GM18909 (cell line): ENCODE data around the gene HMG20A.

ENCODE experiments used
- ATAC-seq: cut with Tn5 transposase; IDR thresholded peaks from one replicate; pipeline ENCODE4 v1.9.1; 2021; ENCODE audit warnings: mild to moderate bottlenecking; ENCODE audit not compliant: unreplicated experiment, poor library complexity

HMG20A gene

GRCh38 chr15:77495838-77496596 lies 75.3 kb downstream of the HMG20A start:
- no peak for ATAC-seq

- no peak for ATAC-seq
Measured at GRCh38 chr15:77496715-77497109, 76.0 kb downstream of the HMG20A start.

DNA sequence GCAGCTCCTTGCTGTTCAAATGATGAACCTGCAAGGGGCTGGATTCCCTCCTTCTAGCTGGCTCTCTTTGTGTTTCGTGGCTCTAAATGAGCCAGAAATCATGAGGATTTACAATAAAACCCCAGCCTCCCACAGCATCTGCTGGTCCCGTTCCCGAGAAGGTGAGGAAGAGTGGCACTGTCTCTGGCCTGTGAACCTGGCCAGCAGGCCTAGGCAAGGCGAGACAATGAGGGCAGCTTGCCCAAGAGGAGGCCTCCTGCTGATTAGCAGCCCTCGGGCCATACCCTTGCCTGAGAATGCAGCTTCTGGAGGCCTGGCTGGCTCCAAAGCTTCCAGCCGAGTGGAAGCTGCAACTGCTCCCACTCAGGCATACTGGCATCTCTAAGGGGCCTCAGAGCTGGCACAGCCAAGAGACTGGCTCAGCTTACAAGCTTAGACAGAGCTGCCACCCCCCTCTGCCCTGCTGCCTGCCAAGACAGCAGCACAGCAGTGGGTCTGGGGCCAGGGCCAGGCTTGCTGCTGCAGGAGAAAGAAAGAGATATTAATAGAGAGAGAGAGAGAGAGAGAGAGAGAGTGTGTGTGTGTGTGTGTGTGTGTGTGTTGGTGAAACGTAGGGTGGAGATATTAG lies 76.5 kb downstream of the HMG20A start:
- no peak for ATAC-seq

GRCh38 chr15:77497942-77498361 lies 77.3 kb downstream of the HMG20A start:
- ATAC-seq = no peak

GRCh38 chr15:77499087-77499760 lies 78.5 kb downstream of the HMG20A start:
- no peak for ATAC-seq

DNA sequence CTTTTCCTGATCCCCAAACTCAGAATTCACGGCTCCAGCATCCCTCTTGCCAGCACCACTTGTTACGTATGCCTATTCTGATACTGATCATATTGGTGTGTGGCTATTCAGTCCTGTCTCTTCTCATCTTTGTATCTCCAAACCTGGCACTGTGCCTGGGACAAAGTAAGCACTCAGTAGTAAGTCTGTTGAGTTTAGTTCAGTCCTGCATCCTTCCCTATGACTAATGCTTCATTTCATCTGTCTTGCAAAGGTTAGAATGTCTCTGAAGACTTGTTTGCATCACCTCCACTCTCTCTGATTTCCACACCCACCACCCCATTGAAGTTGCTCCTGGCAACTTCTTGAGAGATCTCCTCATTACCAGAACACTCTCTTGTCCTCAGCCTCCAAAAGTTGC lies 80.3 kb downstream of the HMG20A start:
- ATAC-seq = no peak

DNA sequence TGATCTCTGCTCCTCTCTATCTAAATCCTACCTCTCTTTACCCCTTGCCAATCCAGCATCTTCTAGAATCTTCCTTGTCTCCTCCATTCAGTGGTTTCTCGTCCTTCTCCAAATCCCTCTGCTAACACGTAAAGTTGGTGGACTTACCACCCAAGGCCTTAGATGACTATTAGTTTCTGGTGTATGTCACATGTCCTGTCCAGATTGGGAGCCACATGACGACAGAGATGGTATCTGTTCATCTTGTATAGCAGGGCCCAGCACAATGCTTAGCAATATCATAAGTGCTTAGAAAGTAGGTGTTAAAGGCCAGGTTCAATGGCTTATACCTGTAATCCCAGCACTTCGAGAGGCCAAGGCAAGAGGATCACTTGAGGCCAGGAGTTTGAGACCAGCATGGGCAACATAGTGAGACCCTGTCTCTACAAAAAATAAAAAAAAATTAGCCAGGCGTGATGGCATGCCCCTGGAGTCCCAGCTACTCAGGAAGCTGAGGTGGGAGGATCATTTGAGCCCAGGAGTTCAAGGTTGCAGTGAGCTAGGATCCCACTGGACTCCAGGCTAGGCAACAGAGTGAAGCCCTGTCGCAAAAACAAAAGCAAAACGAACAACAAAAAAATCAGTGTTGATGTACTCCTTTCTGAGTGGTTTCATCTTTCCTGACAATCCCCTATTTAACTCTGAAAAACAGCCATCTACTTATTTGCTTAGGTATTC lies 81.8 kb downstream of the HMG20A start:
- no peak for ATAC-seq

- ATAC-seq = no peak
Measured at GRCh38 chr15:77503240-77503639, 82.6 kb downstream of the HMG20A start.

GRCh38 chr15:77503764-77504163 lies 83.1 kb downstream of the HMG20A start:
- ATAC-seq = no peak

GRCh38 chr15:77504306-77504705 lies 83.6 kb downstream of the HMG20A start:
- ATAC-seq = no peak

GRCh38 chr15:77504871-77505270 lies 84.2 kb downstream of the HMG20A start:
- ATAC-seq = no peak

GRCh38 chr15:77505556-77505955 lies 84.9 kb downstream of the HMG20A start:
- ATAC-seq = no peak

GRCh38 chr15:77506311-77507142 lies 85.8 kb downstream of the HMG20A start:
- no peak for ATAC-seq

DNA sequence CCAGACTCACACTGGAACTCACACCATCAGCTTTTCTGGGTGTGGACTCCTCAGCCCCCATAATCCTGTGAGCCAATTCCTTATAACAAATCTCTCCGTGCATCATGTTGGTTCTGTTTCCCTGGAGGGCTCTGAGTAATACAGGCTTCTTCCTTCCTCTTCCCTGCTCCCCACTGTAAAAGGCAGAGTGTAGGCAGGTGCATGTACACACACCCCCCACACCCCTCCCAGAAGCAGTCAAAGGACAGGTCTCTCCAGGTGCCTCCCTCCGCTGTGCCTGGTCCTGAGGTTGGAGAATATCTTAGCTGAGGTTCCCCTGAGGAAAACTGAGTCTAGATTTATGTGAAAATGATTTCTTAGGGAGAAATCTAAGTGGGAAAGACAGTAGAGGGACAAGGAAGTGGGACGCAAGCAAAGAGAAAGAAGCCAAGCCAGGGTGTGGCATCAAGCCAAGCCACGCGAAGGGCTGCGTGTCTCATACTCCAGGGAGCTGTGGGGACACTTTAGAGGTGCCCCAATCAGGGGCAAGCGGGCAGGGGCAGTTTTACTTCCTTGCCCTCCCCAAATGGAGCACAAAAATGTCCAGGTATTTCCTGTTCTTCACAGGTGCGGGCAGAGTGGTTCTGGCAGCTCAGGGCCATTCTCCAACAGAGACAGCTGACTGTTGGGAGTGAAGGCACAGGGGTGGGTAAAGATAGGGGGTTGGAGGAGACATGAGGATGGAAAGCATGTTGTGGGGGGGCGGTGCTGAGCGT lies 86.6 kb downstream of the HMG20A start:
- ATAC-seq = no peak

DNA sequence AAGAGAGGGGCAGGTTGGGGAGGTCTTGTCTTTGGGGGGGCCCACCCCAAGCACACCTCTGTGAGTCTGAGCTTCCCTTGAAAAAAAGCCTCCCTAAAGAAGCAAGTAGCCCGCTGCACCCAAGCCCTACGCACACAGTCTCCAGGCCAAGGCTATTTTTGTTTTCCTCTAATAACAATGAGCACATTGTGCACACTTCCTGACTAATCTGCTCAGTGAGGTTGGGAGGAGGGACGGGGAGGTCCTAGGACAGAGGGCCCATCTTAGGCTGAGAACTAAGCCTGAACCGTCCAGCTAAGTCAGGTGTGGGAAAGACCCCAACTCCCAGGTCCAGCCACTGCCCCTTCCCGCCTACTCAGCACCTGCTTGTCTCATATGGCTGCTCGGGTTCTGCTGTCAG lies 87.2 kb downstream of the HMG20A start:
- no peak for ATAC-seq

DNA sequence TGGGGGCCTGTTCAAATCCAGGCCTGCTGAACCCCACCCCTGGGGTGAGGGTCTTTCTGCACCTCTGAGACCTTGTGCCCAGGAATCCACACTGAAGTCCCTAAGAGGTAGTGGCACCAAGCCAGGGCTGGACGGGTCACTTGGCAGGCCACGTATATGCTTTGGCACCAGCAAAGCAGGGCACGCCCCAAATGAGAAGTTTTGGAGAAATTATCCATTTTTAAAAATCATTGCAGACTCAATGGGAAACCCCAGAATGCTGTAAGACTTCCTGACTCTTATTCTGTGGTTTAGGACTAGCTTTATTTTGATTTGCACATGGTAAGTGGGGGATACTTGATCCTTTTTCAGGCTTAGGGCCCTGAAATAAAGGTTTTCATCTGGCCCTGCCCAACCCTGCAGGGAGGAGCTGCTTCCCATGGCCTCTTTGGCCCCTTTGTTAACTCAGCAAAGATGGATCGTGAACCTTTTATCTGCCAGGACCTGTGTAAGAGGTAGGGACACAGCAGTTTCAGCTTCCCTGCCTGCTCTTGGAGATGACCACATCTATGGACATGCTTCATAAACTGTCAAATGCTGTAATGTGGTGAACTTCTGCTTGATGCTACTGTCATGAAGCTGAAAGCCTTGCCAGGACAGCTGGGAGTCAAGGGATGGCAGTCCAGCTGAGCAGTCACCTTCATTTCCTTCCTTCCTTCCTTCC lies 88.0 kb downstream of the HMG20A start:
- ATAC-seq = no peak

DNA sequence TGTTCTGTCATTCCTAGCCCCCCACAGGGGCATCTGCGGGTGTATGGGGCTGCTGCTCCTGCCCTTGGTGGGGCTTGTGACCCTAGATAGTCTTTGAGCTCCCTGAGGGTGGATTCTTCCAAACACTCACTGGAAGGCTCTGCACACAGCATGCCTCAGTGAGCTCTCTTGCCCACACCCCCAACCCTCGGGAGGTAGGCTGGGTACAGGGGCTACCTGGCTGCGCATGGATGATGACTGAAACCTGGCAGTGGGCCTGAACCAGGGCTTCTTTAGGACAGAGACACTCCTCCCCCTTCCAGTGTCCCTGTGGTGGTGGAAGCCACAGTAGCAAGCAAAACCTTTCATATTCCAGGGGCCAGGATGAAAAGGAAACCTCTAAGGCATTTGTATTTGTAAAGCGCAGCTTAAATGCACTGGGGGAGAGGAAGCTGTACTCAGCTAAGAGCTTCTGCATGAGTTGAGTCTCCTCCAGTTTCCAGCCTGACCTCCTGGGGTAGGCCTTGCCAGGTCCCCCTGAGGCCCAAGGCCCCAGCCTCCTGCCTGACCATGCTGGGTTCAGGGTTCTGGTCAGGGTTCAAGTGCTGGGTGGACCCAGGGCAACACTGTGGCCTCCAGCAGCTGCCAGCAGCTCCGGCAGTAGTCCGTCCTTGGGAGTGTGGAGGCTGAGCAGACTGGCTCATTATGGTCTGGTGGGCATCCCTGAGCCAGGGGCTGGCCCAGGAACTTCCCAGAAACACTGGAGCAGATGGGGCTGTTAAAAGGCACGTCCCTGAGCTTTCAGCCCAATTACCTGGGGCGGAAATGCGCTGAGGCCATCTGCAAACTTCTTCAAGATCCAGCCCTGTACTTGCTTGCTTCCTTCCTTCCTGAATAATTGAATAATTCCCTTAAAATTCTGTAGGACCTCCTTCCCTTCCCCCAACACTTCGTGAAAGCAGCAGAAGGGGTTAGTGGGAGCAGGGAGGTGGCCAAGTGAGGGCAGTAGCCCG lies 89.7 kb downstream of the HMG20A start:
- ATAC-seq = no peak

DNA sequence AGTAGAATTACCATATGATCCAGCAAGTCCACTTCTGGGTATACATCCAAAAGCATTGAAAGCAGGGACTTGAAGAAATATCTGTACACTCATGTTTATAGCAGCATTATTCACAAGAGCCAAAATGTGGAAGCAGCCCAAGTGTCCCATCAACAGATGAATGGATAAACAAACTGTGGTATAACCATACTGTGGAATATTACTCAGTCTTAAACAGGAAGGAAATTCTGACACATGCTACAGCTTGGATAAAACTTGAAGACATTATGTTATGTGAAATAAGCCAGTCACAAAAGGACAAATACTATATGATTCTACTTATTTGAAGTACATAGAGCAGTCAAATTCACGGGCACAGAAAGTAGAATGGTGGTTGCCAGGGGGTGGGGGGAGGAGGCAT lies 91.2 kb downstream of the HMG20A start:
- ATAC-seq = no peak
